ENCODE data around the gene AKR1C8. TPM values are rescaled to one million over a fixed set of nuclear protein-coding genes. Genes with fewer than 3 reads are reported as not detected.

AKR1C8 gene
- total RNA-seq, 1 donor from 2014 or later: not detected

DNA sequence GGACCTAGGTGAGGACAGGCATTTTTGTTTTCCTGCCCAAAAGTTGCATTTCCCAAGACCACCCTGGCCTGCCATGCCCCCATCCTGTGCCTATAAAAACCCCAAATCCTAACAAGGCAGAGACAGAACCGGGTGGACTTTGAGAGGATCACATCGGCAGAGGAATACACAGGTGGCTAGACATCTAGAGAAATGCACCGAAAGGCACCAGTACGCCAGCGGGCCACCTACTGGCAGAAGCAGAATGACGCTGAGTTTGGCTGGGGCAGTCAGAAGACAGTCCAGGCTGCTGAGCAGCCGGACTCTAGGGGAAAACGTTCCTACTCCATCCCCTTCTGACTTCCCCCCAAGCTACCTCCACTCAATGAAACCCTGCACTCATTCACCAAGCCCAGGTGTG is 14.4 kb upstream of the AKR1C8 start:
- Mint-ChIP-seq H3K4me3 (ENCODE audit: unreplicated experiment) (no peak overlapping the region), H3K27me3 (ENCODE audit: unreplicated experiment) (no peaks in the 10 kb centered on the region), H3K4me1 (ENCODE audit: low read depth, unreplicated experiment) (no peaks in the 10 kb centered on the region), H3K36me3 (ENCODE audit: unreplicated experiment) (no peaks in the 10 kb centered on the region), H3K9me3 (ENCODE audit: unreplicated experiment) (no peaks in the 10 kb centered on the region), H3K27ac (ENCODE audit: unreplicated experiment) (no peak overlapping the region)
- TF ChIP-seq, protein P1, sequence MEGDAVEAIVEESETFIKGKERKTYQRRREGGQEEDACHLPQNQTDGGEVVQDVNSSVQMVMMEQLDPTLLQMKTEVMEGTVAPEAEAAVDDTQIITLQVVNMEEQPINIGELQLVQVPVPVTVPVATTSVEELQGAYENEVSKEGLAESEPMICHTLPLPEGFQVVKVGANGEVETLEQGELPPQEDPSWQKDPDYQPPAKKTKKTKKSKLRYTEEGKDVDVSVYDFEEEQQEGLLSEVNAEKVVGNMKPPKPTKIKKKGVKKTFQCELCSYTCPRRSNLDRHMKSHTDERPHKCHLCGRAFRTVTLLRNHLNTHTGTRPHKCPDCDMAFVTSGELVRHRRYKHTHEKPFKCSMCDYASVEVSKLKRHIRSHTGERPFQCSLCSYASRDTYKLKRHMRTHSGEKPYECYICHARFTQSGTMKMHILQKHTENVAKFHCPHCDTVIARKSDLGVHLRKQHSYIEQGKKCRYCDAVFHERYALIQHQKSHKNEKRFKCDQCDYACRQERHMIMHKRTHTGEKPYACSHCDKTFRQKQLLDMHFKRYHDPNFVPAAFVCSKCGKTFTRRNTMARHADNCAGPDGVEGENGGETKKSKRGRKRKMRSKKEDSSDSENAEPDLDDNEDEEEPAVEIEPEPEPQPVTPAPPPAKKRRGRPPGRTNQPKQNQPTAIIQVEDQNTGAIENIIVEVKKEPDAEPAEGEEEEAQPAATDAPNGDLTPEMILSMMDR (IDR thresholded peaks at IDR 0.05; ENCODE audit: partially characterized antibody, unreplicated experiment): no peak
- no peak for DNase-seq

- H3K36me3 Mint-ChIP-seq (ENCODE audit: unreplicated experiment): no peaks in the 10 kb centered on the region
- H3K4me1 Mint-ChIP-seq (ENCODE audit: low read depth, unreplicated experiment): no peaks in the 10 kb centered on the region
- TF ChIP-seq, protein P1 (IDR thresholded peaks at IDR 0.05; ENCODE audit: partially characterized antibody, unreplicated experiment): no peak
- no peaks in the 10 kb centered on the region for H3K27me3 Mint-ChIP-seq (ENCODE audit: unreplicated experiment)
- no peak for DNase-seq
- H3K4me3 Mint-ChIP-seq (ENCODE audit: unreplicated experiment): no peak overlapping the region
- no peak overlapping the region for H3K27ac Mint-ChIP-seq (ENCODE audit: unreplicated experiment)
- no peaks in the 10 kb centered on the region for H3K9me3 Mint-ChIP-seq (ENCODE audit: unreplicated experiment)
These were observed 13.4 kb upstream of the AKR1C8 start for GRCh38 chr10:5198386-5198785.

DNA sequence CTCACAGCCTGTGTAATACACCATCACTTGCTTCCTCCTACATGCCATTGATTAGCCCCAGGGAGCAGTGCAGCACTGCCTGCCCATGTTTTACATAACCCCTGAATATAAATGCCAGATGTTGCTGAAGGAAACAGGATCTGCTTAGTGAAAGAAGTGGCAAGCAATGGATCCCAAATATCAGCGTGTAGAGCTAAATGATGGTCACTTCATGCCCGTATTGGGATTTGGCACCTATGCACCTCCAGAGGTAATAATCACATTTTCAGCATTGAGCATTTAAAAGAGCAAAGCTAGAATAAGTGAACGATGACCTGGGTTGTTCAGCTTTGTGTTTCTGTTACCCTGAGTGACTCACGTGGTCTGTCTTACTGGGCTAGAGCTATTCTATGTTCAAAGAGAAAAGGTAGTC is 11.8 kb upstream of the AKR1C8 start, which contains the start of gene AKR1C4:
Gene AKR1C4 (plus strand): TSS at position 136 of the 412 bp plus-strand sequence. CDS start 31 bp downstream, at position 167.
- no peak for DNase-seq
- TF ChIP-seq, protein P1 (IDR thresholded peaks at IDR 0.05; ENCODE audit: partially characterized antibody, unreplicated experiment): no peak
- H3K27ac Mint-ChIP-seq (ENCODE audit: unreplicated experiment): no peak within 1 kb of the TSS
- H3K9me3 Mint-ChIP-seq (ENCODE audit: unreplicated experiment): no peaks in the 10 kb centered on the region
- no peaks in the 10 kb centered on the region for H3K4me1 Mint-ChIP-seq (ENCODE audit: low read depth, unreplicated experiment)
- no peaks in the 10 kb centered on the region for H3K27me3 Mint-ChIP-seq (ENCODE audit: unreplicated experiment)
- H3K4me3 Mint-ChIP-seq (ENCODE audit: unreplicated experiment): no peak within 1 kb of the TSS
- no peaks in the 10 kb centered on the region for H3K36me3 Mint-ChIP-seq (ENCODE audit: unreplicated experiment)

DNA sequence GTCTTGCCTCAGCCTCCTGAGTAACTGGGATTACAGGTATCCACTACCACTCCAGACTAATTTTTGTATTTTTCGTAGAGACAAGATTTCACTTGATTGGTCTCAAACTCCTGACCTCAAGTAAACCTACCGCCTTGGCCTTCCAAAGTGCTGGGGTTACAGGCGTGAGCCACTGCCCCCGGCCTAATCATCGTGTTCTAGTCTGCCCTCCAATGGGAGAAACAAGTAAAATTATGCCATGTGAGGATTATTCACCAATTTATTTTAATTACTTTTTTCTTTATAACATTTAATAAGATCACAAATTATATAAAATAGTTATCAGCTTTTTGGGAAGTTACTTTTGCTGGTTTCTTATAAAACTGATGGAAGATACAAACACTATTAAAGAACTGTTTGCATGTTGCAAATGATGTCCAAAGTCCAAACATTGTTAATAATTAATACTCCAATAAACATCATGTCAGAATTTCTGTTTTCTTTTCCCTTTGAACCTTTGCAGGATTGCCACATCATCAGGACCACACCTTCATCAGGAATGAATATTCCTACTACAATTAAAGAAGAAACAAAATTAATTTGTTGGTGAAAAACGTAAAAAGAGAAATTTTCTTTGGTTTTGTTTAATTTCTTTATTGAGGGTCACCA is 10.9 kb upstream of the AKR1C8 start:
- TF ChIP-seq, protein P1 (IDR thresholded peaks at IDR 0.05; ENCODE audit: partially characterized antibody, unreplicated experiment): no peak
- Mint-ChIP-seq H3K27me3 (ENCODE audit: unreplicated experiment) (no peaks in the 10 kb centered on the region), H3K4me3 (ENCODE audit: unreplicated experiment) (no peak overlapping the region), H3K9me3 (ENCODE audit: unreplicated experiment) (no peaks in the 10 kb centered on the region), H3K4me1 (ENCODE audit: low read depth, unreplicated experiment) (no peaks in the 10 kb centered on the region), H3K36me3 (ENCODE audit: unreplicated experiment) (no peaks in the 10 kb centered on the region), H3K27ac (ENCODE audit: unreplicated experiment) (no peak overlapping the region)
- DNase-seq: no peak

DNA sequence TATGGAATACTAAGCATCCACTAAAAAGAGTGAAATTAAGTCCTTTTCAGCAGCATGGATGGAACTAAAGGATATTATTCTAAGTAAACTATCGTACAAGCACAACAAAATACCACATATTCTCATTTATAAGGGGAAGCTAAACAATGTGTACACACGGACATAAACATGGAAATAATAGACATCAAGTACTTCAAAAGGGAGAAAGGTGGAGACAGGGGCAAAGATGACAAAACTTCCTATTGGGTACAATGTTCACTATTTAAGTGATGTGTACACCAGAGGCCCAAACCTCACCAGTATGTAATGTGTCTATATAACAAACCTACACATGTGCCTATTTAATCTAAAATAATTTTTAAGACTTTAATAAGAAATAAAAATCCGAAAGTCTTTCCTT is 9.5 kb upstream of the AKR1C8 start:
- Mint-ChIP-seq H3K27ac (ENCODE audit: unreplicated experiment) (no peak overlapping the region), H3K9me3 (ENCODE audit: unreplicated experiment) (no peaks in the 10 kb centered on the region), H3K4me3 (ENCODE audit: unreplicated experiment) (no peak overlapping the region), H3K4me1 (ENCODE audit: low read depth, unreplicated experiment) (no peaks in the 10 kb centered on the region), H3K36me3 (ENCODE audit: unreplicated experiment) (no peaks in the 10 kb centered on the region), H3K27me3 (ENCODE audit: unreplicated experiment) (no peaks in the 10 kb centered on the region)
- TF ChIP-seq, protein P1 (IDR thresholded peaks at IDR 0.05; ENCODE audit: partially characterized antibody, unreplicated experiment): no peak
- no peak for DNase-seq

All from glutamatergic neuron (in vitro differentiated cells).